Activated CD4-positive, alpha-beta T cell treated with anti-CD3 and anti-CD28 coated beads for 1 hour (primary cell): Measurements from ENCODE around the gene PAX8.

Experiments used
- DNase-seq: peaks from one replicate; pipeline ENCODE4 v3.0.0-alpha.2; 2020

PAX8 gene

GRCh38 chr2:113218283-113219091 is 60.2 kb downstream of the PAX8 start:
- no peak for DNase-seq

DNA sequence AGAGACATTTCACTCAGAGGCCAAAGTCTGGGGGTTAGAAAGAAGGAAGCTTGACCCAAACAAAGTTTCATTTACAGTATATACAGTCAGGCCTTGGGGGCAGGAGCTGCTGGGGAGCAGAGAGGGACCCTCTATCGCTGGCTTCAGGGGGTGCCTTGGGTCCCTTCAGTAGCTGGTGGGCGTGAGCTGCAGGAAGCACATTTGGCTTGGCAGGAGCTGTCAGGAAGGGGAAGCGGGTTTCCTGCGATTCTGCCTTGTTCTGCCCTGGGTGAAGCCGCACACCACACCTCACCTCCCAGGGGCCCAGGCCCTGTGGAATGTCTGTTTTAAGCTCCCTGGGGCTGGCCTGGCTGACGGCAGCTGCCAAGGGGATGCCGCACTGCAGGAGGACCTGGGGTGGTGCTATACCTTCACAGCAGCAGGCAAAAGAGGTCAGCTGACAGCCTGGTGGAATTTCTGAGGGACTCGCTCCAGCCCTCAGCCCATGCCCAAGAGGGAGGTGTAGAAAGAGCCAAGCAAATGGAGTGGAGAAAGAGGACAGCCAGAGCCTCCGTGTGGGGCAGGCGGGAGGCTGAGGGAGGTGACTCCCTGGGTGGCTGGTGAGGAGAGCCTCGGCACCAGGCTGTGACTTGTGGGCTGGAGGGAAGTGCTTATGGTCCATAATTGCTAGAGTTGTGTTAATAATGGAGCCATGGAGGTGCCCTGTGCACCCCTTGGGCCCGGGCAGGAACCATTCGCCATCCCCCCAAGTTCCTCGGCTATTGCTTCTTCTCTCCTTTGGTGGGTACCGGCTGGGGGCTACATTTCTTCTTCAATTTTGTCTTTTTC is 61.1 kb downstream of the PAX8 start:
- no peak for DNase-seq

GRCh38 chr2:113216891-113217454 is 61.7 kb downstream of the PAX8 start:
- no peak for DNase-seq

DNA sequence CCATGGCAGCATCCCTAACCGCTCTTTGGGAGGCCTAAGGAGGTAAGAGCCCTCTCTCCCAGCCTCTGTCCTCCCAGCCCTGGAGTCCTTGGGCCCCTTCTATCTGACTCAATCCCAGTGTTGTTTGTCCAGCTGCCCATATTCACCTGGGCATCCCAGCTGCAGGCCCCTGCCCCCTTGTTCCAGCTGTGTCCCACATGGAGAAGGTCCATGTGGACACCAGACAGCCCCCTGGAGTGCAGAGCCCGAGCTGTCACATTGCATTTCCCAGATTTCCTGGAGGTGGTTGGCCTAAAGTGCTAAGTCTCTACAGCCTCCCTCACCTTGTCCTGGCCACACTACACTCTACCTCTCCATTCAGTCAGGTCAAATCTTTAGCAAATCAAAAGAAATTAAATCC is 62.4 kb downstream of the PAX8 start:
- no peak for DNase-seq

DNA sequence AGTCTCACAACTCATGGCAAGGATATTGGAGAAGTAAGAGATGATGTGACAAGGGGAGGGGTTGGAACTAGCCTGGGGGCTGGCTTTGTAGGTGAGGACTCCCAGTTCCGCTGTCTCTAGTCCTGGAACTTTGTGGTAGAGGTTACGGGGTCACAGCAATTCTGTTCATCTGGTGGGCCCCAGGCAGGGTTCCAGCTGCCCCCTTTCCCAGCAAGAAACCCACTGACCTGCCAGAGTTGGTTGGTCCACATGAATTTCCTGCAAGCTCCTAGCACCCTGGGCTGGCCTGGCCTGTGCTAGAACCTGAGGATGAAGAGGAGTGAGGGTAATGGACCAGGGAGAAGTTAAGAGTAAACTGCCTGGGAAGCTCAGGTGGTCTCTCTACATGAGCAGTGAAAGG is 63.7 kb downstream of the PAX8 start:
- DNase-seq = no peak

GRCh38 chr2:113214141-113214540 is 64.6 kb downstream of the PAX8 start:
- DNase-seq = no peak

GRCh38 chr2:113213061-113213930 is 65.4 kb downstream of the PAX8 start:
- no peak for DNase-seq

GRCh38 chr2:113212245-113213060 is 66.3 kb downstream of the PAX8 start:
- DNase-seq = no peak

- DNase-seq = no peak
Measured at GRCh38 chr2:113211226-113212105, 67.3 kb downstream of the PAX8 start.

DNA sequence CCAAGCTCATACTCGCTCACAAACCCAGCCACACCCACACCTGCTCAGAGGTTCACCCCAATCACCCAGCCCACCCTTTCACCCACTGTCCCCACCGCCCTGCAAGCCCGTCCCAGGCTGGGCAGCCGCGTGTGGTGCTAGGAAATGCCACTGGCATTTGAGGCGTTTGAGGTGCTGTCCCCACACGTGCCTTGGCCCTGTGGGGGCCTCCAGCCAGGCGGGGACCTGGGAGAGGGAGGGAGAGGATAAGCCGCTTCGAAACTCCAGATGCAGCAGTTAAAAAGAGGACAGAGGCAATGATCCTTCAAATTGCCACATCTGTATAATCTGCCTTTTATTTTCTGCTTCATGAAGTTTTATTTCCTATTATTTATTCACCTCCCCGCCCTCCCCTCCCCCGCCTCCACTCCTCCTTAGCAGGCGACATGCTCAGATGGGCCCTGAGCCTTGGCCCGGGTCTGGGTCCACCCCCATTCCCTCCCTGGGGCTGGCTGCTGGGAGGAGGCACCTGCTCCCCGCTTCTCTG is 69.0 kb downstream of the PAX8 start:
- DNase-seq = no peak

DNA sequence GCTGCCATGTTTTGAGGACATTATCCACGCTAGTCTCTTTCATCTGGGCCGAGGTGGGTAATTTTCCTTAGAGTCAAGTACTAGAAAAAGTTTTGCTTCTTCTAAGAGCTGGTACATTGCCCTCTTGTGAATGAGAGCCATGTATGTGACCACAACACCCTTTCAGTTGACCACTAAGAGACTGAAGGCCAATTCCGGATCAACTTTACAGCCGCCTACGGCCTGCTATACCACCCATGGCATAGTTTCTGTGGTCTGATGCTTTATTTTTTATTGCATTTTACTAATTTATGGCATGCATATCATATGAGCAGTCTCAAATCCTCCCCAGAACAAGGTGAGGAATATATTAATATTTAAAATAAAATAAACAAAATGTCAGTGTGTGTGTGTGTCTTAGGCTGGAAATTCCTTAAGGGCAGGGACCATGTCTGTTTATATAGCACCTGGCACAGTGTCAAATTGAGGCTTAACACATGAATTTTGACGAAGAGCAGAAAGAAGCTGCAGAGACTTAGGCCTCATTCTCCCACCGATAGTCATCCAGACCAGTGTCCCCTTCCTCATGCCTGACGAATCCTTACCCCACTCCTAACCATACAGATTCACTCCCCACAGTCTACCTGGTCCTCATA is 69.6 kb downstream of the PAX8 start:
- DNase-seq = no peak

DNA sequence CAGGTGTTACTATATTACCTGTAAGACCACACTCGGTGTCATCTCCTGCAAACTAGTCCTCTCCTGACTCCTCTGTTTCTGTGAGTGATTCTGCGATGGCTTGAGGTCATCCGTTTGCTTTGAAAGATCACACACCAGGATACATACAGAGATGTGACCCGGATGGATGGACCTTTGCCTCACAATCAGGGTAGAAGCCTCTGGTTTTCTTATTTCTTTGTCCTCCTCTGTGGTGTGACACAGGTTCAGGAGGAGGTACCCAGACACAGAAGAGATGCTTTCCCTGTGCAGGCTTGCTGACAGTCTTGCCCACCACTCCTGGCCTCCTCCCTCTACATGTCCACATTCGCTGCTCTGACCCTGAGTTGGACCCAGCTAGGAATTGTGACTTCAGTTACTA is 70.3 kb downstream of the PAX8 start:
- DNase-seq = no peak

GRCh38 chr2:113207021-113207420 is 71.7 kb downstream of the PAX8 start:
- DNase-seq = no peak

- DNase-seq = no peak
Measured at GRCh38 chr2:113206251-113206650, 72.5 kb downstream of the PAX8 start.

DNA sequence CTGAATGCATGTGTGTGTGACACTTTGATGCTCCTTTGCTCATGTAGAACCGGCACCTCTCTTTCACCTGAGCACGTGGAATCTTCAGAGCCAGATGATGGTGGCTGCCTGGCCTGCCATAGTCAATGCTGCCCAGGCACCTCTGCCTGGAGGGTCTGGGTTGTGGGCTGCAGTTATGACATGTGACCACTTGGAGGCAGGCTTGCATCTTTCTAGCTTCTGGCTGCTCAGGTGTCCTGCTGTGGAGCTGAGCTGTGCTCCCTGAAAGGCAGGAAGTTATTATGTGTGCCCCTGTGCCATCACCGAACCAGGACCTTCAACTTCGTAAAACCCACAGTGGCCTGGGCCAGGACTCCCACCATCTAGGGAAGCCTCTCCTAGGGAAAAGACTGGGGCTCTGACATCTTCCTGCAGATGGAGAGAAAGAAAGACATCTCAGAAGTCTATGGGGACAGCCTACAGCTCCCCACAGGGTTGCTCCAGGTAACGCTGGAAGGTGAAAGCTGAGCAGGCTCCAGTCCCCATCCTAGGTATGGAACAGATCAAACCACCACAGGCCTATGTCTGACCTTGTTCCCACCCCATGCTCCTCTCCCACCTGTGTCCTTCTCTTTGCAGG is 74.7 kb downstream of the PAX8 start:
- peak; percentile 61 for DNase-seq

GRCh38 chr2:113203217-113203530 is 75.5 kb downstream of the PAX8 start:
- no peak for DNase-seq

DNA sequence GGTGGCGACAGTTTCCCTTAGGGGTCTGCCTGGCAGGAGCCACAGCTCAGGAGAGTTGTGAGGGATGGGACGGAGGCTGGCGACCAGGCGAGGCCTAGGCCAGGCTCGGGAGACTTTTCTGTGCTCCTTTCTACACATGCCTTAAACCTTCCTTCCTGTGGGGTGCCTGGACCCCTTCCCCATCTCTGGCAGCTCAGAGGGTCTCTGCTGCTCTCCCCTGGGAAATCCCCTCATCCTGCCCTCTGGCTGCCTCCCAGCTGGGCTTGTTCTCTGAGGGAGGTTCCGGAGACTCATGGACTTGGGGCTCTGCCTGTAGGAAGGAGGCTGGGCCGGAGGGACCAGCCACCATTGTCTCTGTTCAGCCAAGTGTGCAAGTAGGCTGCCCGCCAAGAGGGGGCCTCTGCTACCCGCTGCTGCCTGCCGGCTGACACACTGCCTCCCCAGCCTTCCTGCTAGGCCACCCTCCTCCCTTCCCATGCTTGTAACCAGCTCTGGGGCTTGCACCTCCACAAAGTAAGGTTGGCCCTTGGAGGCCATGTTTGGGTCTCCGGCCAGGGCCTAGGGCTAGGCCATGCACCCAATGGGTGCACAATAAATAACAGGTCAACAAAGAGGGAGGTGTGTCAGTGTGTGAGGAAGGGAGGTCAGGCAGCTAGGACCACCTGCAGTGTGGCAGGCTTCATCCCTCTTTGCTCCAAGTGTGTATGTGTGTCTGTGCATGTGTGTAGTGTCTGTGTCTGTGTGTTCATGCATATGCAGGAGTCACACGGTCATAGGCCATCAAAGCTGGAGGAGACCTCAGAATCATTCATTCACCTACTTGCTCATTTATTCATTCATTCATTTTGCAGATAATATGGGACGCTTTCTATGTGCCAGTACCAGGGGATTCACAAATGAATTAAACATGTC is 76.2 kb downstream of the PAX8 start:
- DNase-seq = no peak

DNA sequence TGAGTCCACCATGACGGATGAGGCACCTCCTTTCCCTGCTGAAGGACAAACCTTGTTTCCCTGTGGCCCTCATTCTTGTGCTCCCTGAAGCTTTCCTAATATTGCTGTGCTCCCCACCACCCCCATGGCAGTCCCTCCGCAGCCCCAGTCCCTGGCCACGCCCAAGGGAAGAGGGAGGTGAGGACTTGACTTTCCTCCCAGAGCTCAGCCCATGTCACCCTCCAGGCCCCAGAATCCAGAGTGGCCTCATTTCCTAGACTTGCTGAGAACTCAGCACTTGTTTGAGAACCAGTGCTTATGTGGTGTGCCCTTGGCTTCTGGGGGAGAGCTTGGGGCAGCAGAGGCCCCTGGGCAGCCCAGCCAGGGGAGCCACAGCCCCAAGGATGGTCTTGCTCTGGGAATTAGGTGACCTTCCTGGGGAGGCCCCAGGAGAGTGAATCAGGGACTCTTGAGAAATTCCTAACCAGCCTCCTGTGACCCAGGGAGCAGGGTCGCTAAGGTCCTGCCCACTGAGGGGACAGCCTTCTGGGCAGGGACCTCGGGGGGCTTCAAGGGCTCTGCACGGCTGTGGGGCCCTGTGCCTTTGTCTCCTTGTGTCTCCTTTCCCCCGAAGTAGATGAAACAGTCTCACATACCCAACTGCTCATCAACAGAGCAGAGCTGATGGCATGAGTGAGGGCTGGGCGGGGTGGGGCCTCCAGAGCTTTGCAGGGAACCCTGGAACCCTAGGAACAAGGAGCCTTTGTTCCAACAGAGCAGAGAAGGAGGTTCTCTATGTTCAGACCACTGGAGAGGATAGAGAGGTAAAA is 77.0 kb downstream of the PAX8 start:
- no peak for DNase-seq
